GM04504 (cell line): ENCODE measurements around the gene NR1I3.
"Not testable (repeated sequence)": the region's sequence is repeated elsewhere in the genome, so short reads cannot be mapped to it uniquely, and the experiment has no call there.

Source experiments
- DNase-seq: peaks from one replicate; pipeline ENCODE4 v3.0.0-alpha.2; 2012; ENCODE audit warnings: low read depth

The NR1I3 gene

GRCh38 chr1:161250100-161250499 lies 12.1 kb upstream of the NR1I3 start:
- DNase-seq = not testable (repeated sequence)

- DNase-seq = no peak
These were observed 6.9 kb upstream of the NR1I3 start for GRCh38 chr1:161244888-161245287.

GRCh38 chr1:161242313-161242712 lies 4.3 kb upstream of the NR1I3 start:
- DNase-seq = no peak

GRCh38 chr1:161241682-161242081 lies 3.7 kb upstream of the NR1I3 start:
- DNase-seq = no peak

GRCh38 chr1:161235957-161236775 lies 1.8 kb downstream of the NR1I3 start:
- no peak for DNase-seq

- DNase-seq = no peak
These were observed 4.9 kb downstream of the NR1I3 start for GRCh38 chr1:161233102-161233501.

GRCh38 chr1:161230762-161231161 lies 7.2 kb downstream of the NR1I3 start:
- DNase-seq = no peak

- DNase-seq = no peak
These were observed 8.1 kb downstream of the NR1I3 start for GRCh38 chr1:161229896-161230295.

GRCh38 chr1:161228032-161228431 lies 10.0 kb downstream of the NR1I3 start:
- no peak for DNase-seq

- no peak for DNase-seq
These were observed 10.7 kb downstream of the NR1I3 start for GRCh38 chr1:161227196-161227871.

GRCh38 chr1:161226759-161227158 lies 11.2 kb downstream of the NR1I3 start:
- DNase-seq = no peak

- no peak for DNase-seq
These were observed 11.7 kb downstream of the NR1I3 start for GRCh38 chr1:161226320-161226711.

- DNase-seq = peak; percentile 99
These were observed 12.3 kb downstream of the NR1I3 start, which contains the start of gene TOMM40L for GRCh38 chr1:161225534-161226319. TOMM40L (plus strand) TSS chr1:161226060; CDS start chr1:161226490, 430 bp downstream.

GRCh38 chr1:161225178-161225533 lies 12.8 kb downstream of the NR1I3 start:
- DNase-seq = no peak

- DNase-seq = not testable (repeated sequence)
These were observed 13.3 kb downstream of the NR1I3 start for GRCh38 chr1:161224695-161225087.

GRCh38 chr1:161223805-161224694 lies 14.0 kb downstream of the NR1I3 start:
- DNase-seq = no peak

- no peak for DNase-seq
These were observed 15.6 kb downstream of the NR1I3 start for GRCh38 chr1:161222175-161223019.

GRCh38 chr1:161220002-161220401 lies 18.0 kb downstream of the NR1I3 start:
- no peak for DNase-seq

GRCh38 chr1:161219078-161219892 lies 18.7 kb downstream of the NR1I3 start:
- no peak for DNase-seq
